Spinal cord (tissue), 10 donors: ENCODE data around the gene AHSA1. TPM values are rescaled to one million over a fixed set of nuclear protein-coding genes. Genes with fewer than 3 reads are reported as not detected.

Experiments used
- DNase-seq, 6 donors: peaks; one replicate each; pipeline versions ENCODE4 v3.0.0 to v3.0.0-alpha.2; 2013 to 2015; ENCODE audit warnings: low spot score in 6 of 6, low read depth in 4 of 6
- H3K27ac ChIP-seq: one replicate; pipeline ENCODE4 v1.5.1; 2013; ENCODE audit warnings: low read depth, low read length, control low read depth
- H3K27me3 ChIP-seq: one replicate; pipeline ENCODE4 v1.6.1; 2013; ENCODE audit warnings: low read length; ENCODE audit not compliant: control insufficient read depth, insufficient read depth
- H3K36me3 ChIP-seq: one replicate; pipeline ENCODE4 v1.6.1; 2013; ENCODE audit warnings: low read length; ENCODE audit not compliant: control insufficient read depth, insufficient read depth
- H3K4me1 ChIP-seq: one replicate; pipeline ENCODE4 v1.6.1; 2013; ENCODE audit warnings: low read length; ENCODE audit not compliant: control insufficient read depth, insufficient read depth
- H3K4me3 ChIP-seq: one replicate; pipeline ENCODE4 v1.5.1; 2013; ENCODE audit warnings: low read depth, low read length, control low read depth
- H3K9me3 ChIP-seq: one replicate; pipeline ENCODE4 v1.6.1; 2013; ENCODE audit warnings: low read length; ENCODE audit not compliant: control insufficient read depth, insufficient read depth
- WGBS: methylation state at CpG from one replicate; pipeline ENCODE4 v1.1.5; 2013; ENCODE audit warnings: missing lambda C conversion rate; ENCODE audit not compliant: insufficient coverage; 5-methylcytosine and 5-hydroxymethylcytosine counted together
- polyA plus RNA-seq, 2 donors: library from polyadenylated mRNA; unstranded; fragments of 120-200 nt; gene quantifications; one replicate each; pipeline ENCODE4 v1.2.1, GENCODE V29; 2013; ENCODE audit not compliant: insufficient read length in 2 of 2
- total RNA-seq, 2 donors: library from RNA; depleted of rRNA in 1 of 2; stranded (reverse); fragments of 120-200 nt in 1 of 2; fragments of >200 nt in 1 of 2; gene quantifications; one replicate each; pipeline versions ENCODE4 v1.2.3 to v1.2.4, GENCODE V29; 2013 to 2014
- donor health status: healthy.

Gene AHSA1
- total and polyA plus RNA-seq, 4 donors: 129 to 227 (median 190) TPM

DNA sequence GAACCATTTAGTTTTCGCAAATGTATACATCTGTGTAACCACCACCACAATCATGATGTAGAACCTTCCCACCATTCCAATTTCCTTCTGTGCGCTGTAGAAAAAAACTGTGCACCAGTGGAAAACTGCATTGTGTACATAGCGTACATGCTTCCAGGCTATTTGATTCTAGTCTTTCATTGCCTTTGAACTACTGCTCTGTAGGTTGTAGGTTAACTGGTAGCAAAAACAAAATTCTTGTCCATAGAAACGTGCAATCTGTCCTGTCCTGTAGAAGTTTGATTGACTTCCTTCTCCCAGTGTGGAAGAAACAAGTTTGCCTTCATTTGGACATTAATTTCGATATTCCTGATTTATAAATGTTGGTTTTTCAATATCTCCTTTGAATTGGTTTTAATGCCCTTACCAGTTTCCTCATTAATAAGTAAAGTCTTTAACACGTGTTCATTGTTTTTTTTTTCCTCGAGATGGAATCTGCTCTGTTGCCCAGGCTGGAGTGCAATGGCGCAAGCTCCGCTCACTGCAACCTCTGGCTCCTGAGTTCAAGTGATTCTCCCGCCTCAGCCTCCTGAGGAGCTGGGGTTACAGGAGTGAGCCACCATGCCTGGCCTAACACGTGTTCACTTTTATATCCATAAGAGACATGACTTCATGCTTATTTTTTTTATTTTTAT is 44.4 kb downstream of the AHSA1 start:
- WGBS: 93% methylated on average over 5 of the region's 11 CpGs
- H3K27ac ChIP-seq: no peak overlapping the region
- H3K27me3 ChIP-seq: peaks cover 22% of the 10 kb centered on the region
- H3K4me3 ChIP-seq: no peak overlapping the region
- peaks cover 16% of the 10 kb centered on the region for H3K4me1 ChIP-seq
- H3K9me3 ChIP-seq: no peaks in the 10 kb centered on the region
- no peaks in the 10 kb centered on the region for H3K36me3 ChIP-seq
- no peak for DNase-seq

- Histone ChIP-seq H3K36me3 (peaks cover 3% of the 10 kb centered on the region), H3K27me3 (peaks cover 17% of the 10 kb centered on the region), H3K27ac (no peak overlapping the region), H3K4me3 (no peak overlapping the region), H3K4me1 (peaks cover 12% of the 10 kb centered on the region), H3K9me3 (no peaks in the 10 kb centered on the region)
- DNase-seq: no peak
- no CpG with 5 or more reads among the region's 5 CpGs for WGBS
Observed at GRCh38 chr14:77503138-77503537, 45.2 kb downstream of the AHSA1 start.

DNA sequence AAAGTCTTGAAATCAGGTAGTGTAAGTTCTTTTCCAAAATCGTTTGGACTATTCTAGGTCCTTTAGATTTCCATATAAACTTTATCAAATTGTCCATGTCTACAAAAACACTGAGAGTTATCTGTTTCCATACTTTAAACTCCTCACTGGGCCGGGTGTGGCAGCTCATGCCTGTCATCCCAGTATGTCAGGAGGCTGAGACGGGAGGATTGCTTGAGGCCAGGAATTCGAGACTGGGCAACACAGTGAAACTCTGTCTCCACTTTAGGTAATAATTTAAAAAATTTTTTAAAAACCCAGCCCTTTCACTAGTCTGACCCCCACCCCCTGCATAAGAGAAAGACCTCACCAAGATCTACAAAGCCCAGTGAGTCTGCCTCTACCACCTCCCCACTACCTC is 47.1 kb downstream of the AHSA1 start:
- Histone ChIP-seq H3K27ac (no peak overlapping the region), H3K36me3 (peaks cover 3% of the 10 kb centered on the region), H3K9me3 (no peaks in the 10 kb centered on the region), H3K27me3 (peaks cover 4% of the 10 kb centered on the region), H3K4me1 (no peaks in the 10 kb centered on the region), H3K4me3 (no peak overlapping the region)
- no peak for DNase-seq
- no CpG with 5 or more reads among the region's 4 CpGs for WGBS

DNA sequence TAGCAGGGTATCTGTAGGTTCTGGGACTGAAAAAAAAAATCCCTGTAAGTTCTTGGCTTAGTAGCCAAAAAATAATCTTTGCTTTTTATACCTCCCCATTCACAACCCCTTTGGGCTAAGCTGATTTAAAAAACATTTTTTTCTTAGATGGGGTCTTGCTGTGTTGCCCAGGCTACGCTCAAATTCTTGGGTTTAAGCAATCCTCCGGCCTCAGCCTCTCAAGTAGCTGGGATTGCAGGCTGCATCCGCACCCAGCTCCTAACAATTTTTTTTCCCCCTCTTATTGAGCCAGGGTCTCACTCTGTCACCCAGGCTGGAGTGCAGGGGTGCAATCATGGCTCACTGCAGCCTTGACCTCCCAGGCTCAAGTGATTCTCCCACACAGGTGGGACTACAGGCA is 49.9 kb downstream of the AHSA1 start:
- WGBS: 96% methylated on average over 3 of the region's 3 CpGs
- DNase-seq: no peak
- Histone ChIP-seq H3K4me3 (no peak overlapping the region), H3K27me3 (no peaks in the 10 kb centered on the region), H3K27ac (no peak overlapping the region), H3K36me3 (peaks cover 3% of the 10 kb centered on the region), H3K9me3 (no peaks in the 10 kb centered on the region), H3K4me1 (no peaks in the 10 kb centered on the region)

- Histone ChIP-seq H3K4me1 (no peaks in the 10 kb centered on the region), H3K27ac (no peak overlapping the region), H3K27me3 (no peaks in the 10 kb centered on the region), H3K4me3 (no peak overlapping the region), H3K36me3 (peaks cover 3% of the 10 kb centered on the region), H3K9me3 (no peaks in the 10 kb centered on the region)
- no peak for DNase-seq
- WGBS: no CpG with 5 or more reads among the region's 4 CpGs
Observed at GRCh38 chr14:77508249-77508648, 50.4 kb downstream of the AHSA1 start.

DNA sequence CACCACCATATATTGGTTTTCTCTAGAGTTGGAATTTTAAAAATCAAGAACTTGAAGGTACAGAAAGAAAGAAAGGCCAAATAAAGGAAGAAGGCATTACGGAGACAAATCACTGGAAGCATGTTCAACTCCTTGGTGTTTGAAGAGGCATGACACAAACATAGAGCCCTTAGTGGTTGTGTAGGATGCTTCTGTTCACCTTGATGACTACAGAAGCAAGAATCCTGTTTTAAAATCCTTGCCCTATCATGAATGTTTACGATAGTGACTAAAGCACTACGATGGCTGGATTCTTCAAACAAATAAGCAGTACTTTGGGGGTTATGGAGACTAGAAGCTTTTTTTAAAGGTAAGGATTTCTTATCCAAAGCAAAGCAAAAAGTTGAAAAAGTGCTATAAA is 51.0 kb downstream of the AHSA1 start:
- H3K36me3 ChIP-seq: peaks cover 3% of the 10 kb centered on the region
- H3K9me3 ChIP-seq: no peaks in the 10 kb centered on the region
- 100% methylated on average over 1 of the region's 3 CpGs for WGBS
- H3K27ac ChIP-seq: no peak overlapping the region
- H3K4me3 ChIP-seq: no peak overlapping the region
- no peaks in the 10 kb centered on the region for H3K27me3 ChIP-seq
- no peak for DNase-seq
- no peaks in the 10 kb centered on the region for H3K4me1 ChIP-seq

DNA sequence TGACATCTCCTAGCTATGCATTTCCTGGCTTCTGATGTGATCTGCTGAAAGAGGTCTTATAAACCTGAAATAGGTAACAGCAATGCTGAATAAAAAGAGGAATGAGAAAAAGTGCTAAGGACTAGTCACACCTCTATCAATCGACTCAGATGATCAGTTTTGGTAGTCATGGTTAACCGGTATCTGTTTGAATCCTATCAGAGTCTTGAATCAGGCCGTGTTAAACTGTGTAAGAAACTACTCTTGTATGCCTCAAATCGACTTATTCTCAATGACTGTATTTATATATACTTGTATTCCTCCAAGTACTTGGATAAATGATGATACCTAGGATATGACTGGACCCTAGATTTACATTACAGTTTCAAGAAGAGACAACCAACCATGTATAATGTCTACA is 51.5 kb downstream of the AHSA1 start:
- Histone ChIP-seq H3K36me3 (peaks cover 3% of the 10 kb centered on the region), H3K9me3 (no peaks in the 10 kb centered on the region), H3K27me3 (no peaks in the 10 kb centered on the region), H3K4me1 (no peaks in the 10 kb centered on the region), H3K4me3 (no peak overlapping the region), H3K27ac (no peak overlapping the region)
- WGBS: no CpG with 5 or more reads among the region's 4 CpGs
- no peak for DNase-seq

GRCh38 chr14:77511486-77512162 is 53.7 kb downstream of the AHSA1 start:
- no peak overlapping the region for H3K4me3 ChIP-seq
- WGBS: 97% methylated on average over 7 of the region's 8 CpGs

GRCh38 chr14:77516126-77516525 is 58.2 kb downstream of the AHSA1 start:
- Histone ChIP-seq H3K27me3 (no peaks in the 10 kb centered on the region), H3K27ac (no peak overlapping the region), H3K9me3 (no peaks in the 10 kb centered on the region), H3K4me1 (no peaks in the 10 kb centered on the region), H3K36me3 (peaks cover 17% of the 10 kb centered on the region), H3K4me3 (no peak overlapping the region)
- DNase-seq: no peak

More at GRCh38 chr14:77511486-77512162, 53.7 kb downstream of the AHSA1 start:
- no peaks in the 10 kb centered on the region for H3K27me3 ChIP-seq
- H3K4me1 ChIP-seq: no peaks in the 10 kb centered on the region
- DNase-seq: no peak
- peaks cover 3% of the 10 kb centered on the region for H3K36me3 ChIP-seq
- no peak overlapping the region for H3K27ac ChIP-seq
- H3K9me3 ChIP-seq: no peaks in the 10 kb centered on the region
